LNCaP clone FGC (cell line): ENCODE measurements around the gene ATP13A1.
"Not testable (repeated sequence)": the region's sequence is repeated elsewhere in the genome, so short reads cannot be mapped to it uniquely, and the experiment has no call there.

Source experiments
- DNase-seq: peaks from one replicate; pipeline ENCODE4 v3.0.0-alpha.2; 2011; ENCODE audit warnings: low read depth
- H3K4me3 ChIP-seq: 2 replicates; pipeline ENCODE4 v1.5.1; 2011; ENCODE audit warnings: mild to moderate bottlenecking, low read depth, low read length, control low read depth
- CTCF ChIP-seq: IDR thresholded peaks from 2 replicates; pipeline ENCODE4 v1.5.1; 2012; ENCODE audit warnings: mild to moderate bottlenecking; ENCODE audit not compliant: control insufficient read depth, insufficient read depth; ENCODE audit errors: extremely low read depth

ATP13A1 gene

GRCh38 chr19:19619181-19619848 lies 44.2 kb downstream of the ATP13A1 start:
- H3K4me3 ChIP-seq = peak overlapping the region; percentile 49
- no peak for DNase-seq
- TF ChIP-seq CTCF = no peak

DNA sequence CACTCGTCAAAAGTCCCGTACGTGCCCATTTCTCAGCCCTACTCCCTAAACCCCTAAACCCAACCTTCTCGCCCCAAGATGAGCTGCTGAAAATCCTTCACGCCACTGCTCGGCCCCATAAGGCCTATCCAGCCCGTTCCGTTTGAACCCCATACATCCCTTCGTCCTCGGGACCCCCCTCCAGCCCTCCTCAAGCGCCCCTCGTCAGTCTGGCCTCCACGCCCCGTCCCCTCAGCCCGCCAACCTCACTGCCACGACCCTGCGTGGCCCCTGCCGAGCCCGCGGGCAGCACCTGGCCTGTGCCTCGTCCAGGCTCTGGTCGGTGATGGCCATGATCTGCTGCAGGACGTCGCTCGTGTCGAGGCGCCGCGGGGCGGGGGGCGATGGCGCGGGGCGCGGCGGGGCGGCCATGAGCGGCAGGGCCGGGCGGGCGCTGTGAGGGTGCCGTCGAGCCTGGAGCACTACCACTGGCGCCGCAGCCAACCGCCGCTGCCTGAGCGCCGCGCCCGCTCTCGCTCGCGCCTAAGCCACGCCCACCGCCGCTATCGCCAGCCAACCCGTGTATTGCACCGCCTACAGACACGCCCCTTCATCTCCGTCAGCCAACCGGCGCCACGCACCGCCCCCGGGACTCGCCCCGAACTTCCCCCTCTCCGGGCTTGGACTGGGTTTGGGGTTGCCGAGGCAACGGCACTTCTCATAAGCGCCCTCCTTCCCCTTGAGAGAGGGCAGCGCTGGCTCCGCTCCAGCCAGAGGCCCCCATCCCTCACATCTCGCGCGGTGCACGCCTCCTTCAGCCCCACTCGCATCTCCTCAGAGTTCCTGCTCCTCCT lies 45.0 kb downstream of the ATP13A1 start, which contains the start of gene PBX4:
PBX4 (minus strand) TSS at position 469 of the 833 bp plus-strand sequence; CDS start at position 411, 58 bp downstream.
- H3K4me3 ChIP-seq = peak within 1 kb of the TSS; percentile 57
- peak; percentile 61 for DNase-seq
- no peak for TF ChIP-seq CTCF

GRCh38 chr19:19615086-19615485 lies 48.4 kb downstream of the ATP13A1 start:
- DNase-seq = no peak
- no peak for TF ChIP-seq CTCF
- H3K4me3 ChIP-seq = no peak overlapping the region

DNA sequence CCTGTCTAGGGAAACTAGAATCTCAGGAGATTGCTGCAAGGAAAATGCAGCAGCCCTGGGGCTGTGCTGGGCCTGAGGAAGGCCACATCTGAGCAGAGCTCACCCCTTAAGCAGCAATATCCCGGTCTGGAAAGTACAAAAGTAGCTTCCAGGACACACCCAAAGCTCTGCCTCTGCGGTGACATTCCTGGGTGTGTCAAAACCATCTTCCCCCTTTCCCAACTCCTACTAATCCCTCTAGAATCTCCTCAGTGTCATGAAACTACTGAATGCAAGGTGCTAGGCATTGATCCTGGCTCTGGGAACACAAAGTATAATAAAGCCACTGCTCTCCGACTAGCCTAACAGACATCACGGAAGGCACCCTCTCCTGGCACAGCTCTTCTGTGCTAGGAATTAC lies 50.0 kb downstream of the ATP13A1 start:
- no peak for TF ChIP-seq CTCF
- no peak for DNase-seq

DNA sequence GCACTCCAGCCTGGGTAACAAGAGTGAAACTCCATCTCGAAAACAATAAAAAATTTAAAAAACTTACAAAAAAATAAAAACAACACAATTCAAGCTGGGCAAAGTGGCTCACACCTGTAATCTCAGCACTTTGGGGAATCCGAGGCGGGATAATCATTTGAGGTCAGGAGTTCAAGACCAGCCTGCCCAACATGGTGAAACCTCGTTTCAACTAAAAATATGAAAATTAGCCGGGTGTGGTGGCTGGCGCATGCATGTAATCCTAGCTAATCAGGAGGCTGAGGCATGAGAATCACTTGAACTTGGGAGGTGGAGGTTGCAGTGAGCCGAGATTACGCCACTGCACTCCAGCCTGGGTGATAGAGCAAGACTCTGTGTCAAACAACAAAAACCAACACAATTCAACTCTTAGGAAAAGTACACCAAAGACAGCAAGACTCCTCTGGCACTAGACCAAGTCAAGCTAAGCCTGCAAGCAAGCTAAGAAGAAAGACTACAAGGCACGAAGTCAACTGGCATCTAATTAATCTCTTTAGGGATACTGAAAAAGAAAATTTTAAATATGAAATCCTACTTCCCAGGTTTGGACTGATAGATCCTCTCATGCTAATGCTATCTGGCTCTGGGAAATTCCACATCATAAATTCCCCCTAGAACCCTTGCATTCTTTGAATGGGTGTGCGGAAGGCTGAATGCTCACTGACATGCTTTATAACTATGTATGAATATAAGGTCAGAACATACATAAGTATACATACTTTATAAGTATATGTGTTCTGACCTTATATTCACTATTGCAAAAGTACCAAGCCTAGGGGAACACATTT lies 52.9 kb downstream of the ATP13A1 start:
- no peak overlapping the region for H3K4me3 ChIP-seq
- no peak for DNase-seq
- no peak for TF ChIP-seq CTCF

More for the DNA sequence above, 50.0 kb downstream of the ATP13A1 start:
- H3K4me3 ChIP-seq = no peak overlapping the region

DNA sequence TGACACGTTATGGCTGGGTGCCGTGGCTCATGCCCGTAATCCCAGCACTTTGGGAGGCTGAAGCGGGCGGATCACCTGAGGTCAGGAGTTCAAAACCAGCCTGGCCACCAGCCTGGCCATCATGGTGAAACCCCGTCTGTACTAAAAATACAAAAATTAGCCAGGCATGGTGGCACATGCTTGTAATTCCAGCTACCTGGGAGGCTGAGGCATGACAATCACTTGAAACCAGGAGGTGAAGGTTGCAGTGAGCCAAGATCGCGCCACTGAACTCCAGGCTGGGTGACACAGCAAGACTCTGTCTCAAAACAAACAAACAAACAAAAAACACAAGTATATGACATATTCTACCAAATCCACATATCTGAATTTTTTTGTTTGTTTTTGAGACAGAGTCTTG lies 56.8 kb downstream of the ATP13A1 start:
- H3K4me3 ChIP-seq, DNase-seq: not testable (repeated sequence)

DNA sequence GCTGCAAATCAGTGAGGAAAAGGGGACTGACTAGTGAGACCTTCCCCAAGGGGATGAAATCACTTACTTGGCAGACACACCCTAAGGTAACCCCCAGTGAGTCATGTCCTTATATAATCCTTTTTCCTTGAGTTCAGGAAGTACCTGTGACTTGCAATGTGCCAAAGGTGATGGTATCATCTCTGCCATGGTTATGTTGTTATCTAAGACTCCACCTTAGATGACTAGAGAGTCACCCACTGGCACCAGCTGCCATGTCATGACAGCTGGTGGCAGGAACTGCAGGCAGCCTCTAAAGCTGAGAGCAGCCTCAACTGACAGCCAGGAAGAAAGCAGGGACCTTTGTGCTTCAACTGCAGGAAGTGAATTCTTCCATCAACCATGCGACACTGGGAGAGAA lies 57.5 kb downstream of the ATP13A1 start:
- no peak overlapping the region for H3K4me3 ChIP-seq
- no peak for TF ChIP-seq CTCF
- DNase-seq = no peak
